Measurements from ENCODE around the gene UNC80. TPM values are rescaled to one million over a fixed set of nuclear protein-coding genes. Genes with fewer than 3 reads are reported as not detected.

UNC80 gene
- total and polyA plus RNA-seq, 2 donors (not counting 3 experiments of a cell fraction or from before 2014, with no cell fraction given), result not detected

- Histone ChIP-seq H3K79me2 (ENCODE audit: control insufficient read depth, insufficient read depth, low read length) (no peaks in the 10 kb centered on the region), H3K4me3 (replicated peaks in 1 of 3; ENCODE audit: insufficient read depth in 1 of 3, low read depth in 1 of 3, low read length in 3 of 3) (no peak overlapping the region), H4K20me1 (replicated peaks; ENCODE audit: control insufficient read depth, extremely low read depth, insufficient read depth, low read length) (no peaks in the 10 kb centered on the region), H3K27ac (ENCODE audit: insufficient read depth, low read depth, low read length) (no peak overlapping the region), H3K9me1 (replicated peaks; ENCODE audit: control insufficient read depth, extremely low read depth, insufficient read depth, low read length) (no peaks in the 10 kb centered on the region), H3K9me3 (replicated peaks; ENCODE audit: control insufficient read depth, insufficient read depth, low read length) (no peaks in the 10 kb centered on the region), H3K4me2 (ENCODE audit: insufficient read depth, low read length) (no peak overlapping the region), H3K4me1 (ENCODE audit: control insufficient read depth, extremely low read depth, insufficient read depth, low read length) (no peaks in the 10 kb centered on the region), H2AFZ (ENCODE audit: low read depth, low read length) (no peak overlapping the region), H3K9ac (replicated peaks; ENCODE audit: extremely low read depth, insufficient read depth, low read length) (no peak overlapping the region), H3K36me3 (ENCODE audit: control insufficient read depth in 2 of 2, extremely low read depth in 1 of 2, insufficient read depth in 2 of 2, low read length in 2 of 2) (no peaks in the 10 kb centered on the region), H3K27me3 (ENCODE audit: control insufficient read depth in 2 of 2, insufficient read depth in 2 of 2, low read length in 2 of 2) (no peaks in the 10 kb centered on the region)
- ChIA-PET CTCF (no interaction called here), POLR2A (no interaction called here)
- no peak for TF ChIP-seq JUN (IDR thresholded peaks at IDR 0.05; ENCODE audit: borderline replicate concordance, insufficient read depth, insufficient read length, low read depth)
- TF ChIP-seq MAX (IDR thresholded peaks at IDR 0.05; ENCODE audit: insufficient read depth, insufficient read length), result no peak
- TF ChIP-seq POLR2A (IDR thresholded peaks at IDR 0.05; ENCODE audit: low read depth, low read length), result no peak
- TF ChIP-seq FOS (IDR thresholded peaks at IDR 0.05; ENCODE audit: borderline replicate concordance, insufficient read depth, low read length), result no peak
- no peak for TF ChIP-seq CTCF (IDR thresholded peaks at IDR 0.05; ENCODE audit: extremely low read depth in 1 of 2, insufficient read depth in 1 of 2, low read depth in 1 of 2, low read length in 2 of 2)
- no peak for TF ChIP-seq MYC (IDR thresholded peaks at IDR 0.05; ENCODE audit: low read depth, low read length)
- TF ChIP-seq GATA2 (IDR thresholded peaks at IDR 0.05; ENCODE audit: insufficient read depth, insufficient read length, low read depth, low read length), result no peak
- no peak for TF ChIP-seq EZH2 (IDR thresholded peaks at IDR 0.05; ENCODE audit: borderline replicate concordance, low read depth, low read length, severe bottlenecking)
- TF ChIP-seq POLR2AphosphoS5 (IDR thresholded peaks at IDR 0.05; ENCODE audit: insufficient read depth, low read depth, low read length), result no peak
- DNase-seq (ENCODE audit: low read depth, low spot score), result no peak
- dilution Hi-C loops (cut with MboI; ENCODE audit: extremely low pct_ligation_motif_present, low sequenced_read_pairs), result no loop called here
- no TSS peak for BruUV-seq (replicated peaks)
- intact Hi-C loops (cut with micrococcal nuclease), result no loop called here
- FAIRE-seq, result no peak
Measured at GRCh38 chr2:209905691-209906090, 134.1 kb downstream of the UNC80 start.

All from endothelial cell of umbilical vein (primary cell).